ENCODE measurements around the gene ZNF488.

The ZNF488 gene

DNA sequence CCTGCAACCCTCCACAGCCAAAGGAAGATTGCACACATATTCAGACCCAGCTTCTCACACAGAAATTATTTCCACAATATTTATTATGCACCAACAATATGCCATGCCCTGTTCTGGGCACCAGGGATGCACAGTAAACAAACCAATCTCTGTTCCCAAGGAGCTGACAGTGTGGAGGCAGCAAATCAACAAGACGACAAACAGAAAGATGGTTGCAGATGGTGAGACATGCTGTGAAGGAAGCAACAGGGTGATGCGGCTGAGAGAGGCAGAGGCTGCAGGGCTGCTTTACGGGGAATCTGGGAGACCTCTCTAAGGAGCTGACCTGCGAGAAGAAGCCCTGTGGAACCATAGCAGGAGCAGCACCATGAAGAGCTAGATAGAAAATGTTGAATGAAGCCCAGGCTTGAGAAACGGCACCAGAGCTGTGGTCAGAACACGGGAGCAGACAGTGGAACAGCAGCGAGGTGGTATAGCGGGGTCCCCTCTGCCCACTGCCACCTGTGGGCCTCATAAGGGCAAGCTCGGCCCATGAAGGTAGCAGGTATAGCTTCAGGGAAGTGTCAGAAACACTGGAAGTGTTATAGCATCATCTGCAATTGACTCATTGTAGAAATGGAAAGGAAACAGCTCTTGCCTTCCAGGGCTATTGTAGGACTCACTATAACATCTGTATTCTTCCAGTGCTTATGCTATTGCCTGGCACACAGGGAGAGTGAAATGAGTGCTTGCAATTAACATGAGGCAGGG is 18.5 kb downstream of the ZNF488 start:
- no peak for DNase-seq

GRCh38 chr10:47364911-47365310 is 19.2 kb downstream of the ZNF488 start:
- no peak for DNase-seq

DNA sequence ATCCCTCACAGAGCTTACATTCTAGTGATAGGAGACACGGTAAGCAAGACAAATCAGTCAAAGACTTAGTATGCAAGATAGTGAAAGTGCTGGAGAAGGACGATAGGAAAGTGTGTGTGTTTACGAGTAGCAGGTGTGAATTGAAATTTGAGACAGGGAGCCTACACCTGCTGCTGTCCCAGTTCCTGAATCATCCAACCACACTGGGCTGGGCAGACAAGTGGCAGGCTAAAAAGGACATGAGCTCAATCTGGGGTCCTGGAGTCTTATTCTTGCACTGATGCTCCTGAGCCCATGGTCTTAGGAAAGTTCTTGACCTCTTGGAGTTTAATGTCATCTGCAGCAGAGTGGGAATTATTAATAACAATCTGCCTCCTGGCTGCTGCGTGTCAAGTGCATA is 19.7 kb downstream of the ZNF488 start:
- peak; percentile 34 for DNase-seq

GRCh38 chr10:47363781-47364180 is 20.3 kb downstream of the ZNF488 start:
- DNase-seq, result no peak

GRCh38 chr10:47362199-47362598 is 21.9 kb downstream of the ZNF488 start:
- DNase-seq, result no peak

GRCh38 chr10:47361293-47361692 is 22.8 kb downstream of the ZNF488 start:
- peak; percentile 35 for DNase-seq

DNA sequence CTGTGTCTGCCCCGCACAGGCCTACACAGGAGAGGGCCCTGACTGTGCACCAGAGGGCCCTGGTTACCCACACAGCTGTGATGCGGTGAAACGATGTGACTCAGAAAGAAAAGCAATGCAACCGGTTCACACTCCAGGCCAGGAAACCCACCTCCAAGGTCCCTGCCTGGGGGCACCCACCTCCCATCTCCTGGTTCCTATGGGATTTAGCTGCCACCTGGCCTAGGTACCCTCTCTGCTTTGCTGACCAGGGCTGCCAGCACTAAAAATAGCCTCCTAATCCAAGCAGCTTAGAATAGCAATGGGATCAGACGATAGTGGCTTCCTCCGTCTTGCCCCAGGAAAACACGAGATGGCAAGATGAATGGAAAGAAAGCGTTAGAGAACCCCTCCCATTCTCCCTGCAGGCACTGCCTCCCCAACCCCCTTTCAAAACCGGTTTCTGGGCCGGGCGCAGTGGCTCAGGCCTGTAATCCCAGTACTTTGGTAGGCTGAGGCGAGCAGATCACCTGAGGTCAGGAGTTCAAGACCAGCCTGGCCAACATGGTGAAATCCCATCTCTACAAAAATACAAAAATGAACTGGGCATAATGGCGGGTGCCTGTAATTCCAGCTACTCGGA is 23.6 kb downstream of the ZNF488 start:
- no peak for DNase-seq

- no peak for DNase-seq
These were observed 24.3 kb downstream of the ZNF488 start for GRCh38 chr10:47359626-47360418.

DNA sequence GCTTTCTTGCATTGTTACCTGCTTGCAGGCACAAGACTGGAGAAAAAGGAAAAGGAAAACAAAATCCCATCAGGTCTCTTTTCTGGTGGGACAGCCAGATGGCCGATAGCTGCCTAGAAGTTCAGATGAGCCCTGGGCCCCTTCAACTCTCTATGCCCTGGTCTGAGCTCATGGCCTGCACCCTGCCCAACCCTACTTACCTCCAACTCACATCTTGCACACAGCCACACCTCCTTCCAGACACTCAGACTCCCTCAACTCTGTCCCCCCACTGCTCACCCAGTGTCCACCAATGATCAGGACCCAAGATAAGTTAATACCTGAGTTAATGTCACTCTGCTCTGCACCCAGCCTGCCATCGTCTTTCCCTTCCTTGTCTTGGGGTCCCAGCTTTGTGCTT is 25.0 kb downstream of the ZNF488 start:
- no peak for DNase-seq

GRCh38 chr10:47358457-47358856 is 25.6 kb downstream of the ZNF488 start:
- DNase-seq, result no peak

- no peak for DNase-seq
These were observed 26.2 kb downstream of the ZNF488 start for GRCh38 chr10:47357911-47358310.

- no peak for DNase-seq
These were observed 26.9 kb downstream of the ZNF488 start for GRCh38 chr10:47357131-47357582.

DNA sequence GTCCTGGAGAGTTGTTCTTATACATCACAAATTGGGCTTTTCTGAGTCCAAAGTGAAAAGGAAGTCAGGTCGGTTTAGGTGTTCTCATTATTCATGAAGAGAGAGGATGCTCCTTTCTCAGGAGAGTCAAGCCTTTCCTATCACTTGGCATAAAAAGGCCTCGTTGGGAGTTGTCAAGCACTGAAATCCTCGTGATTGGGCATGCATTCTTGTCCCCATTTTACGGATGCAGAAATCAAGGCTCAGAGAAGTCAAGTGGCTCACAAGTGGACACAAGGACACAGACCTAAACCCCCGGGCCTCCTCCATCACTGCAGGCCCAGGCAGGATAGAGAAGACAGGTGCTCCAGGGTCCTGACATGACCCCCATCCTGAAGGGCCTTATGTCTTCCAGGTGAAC is 27.4 kb downstream of the ZNF488 start:
- no peak for DNase-seq

DNA sequence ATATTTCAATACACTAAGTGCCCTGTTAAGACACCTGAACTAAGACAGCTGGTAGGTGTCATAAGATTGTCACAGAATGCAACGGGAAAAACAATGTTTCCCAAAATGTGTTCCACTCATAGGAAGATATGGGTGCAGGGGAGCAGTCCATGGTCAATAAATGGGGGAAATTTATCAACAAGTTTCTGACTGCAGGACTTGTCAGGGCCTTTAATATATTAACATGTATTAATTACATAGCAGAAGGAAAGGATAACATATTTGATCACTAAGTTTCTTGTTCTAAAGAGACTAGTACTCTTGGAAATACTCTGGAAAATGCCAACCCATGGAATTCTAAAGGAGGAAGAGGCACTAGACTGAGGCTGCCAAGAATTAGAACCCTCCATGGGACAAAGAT is 29.2 kb downstream of the ZNF488 start:
- no peak for DNase-seq

- no peak for DNase-seq
These were observed 29.9 kb downstream of the ZNF488 start for GRCh38 chr10:47354165-47354564.

GRCh38 chr10:47353351-47353750 is 30.7 kb downstream of the ZNF488 start:
- DNase-seq, result no peak

GRCh38 chr10:47351899-47352815 is 31.9 kb downstream of the ZNF488 start:
- no peak for DNase-seq

DNA sequence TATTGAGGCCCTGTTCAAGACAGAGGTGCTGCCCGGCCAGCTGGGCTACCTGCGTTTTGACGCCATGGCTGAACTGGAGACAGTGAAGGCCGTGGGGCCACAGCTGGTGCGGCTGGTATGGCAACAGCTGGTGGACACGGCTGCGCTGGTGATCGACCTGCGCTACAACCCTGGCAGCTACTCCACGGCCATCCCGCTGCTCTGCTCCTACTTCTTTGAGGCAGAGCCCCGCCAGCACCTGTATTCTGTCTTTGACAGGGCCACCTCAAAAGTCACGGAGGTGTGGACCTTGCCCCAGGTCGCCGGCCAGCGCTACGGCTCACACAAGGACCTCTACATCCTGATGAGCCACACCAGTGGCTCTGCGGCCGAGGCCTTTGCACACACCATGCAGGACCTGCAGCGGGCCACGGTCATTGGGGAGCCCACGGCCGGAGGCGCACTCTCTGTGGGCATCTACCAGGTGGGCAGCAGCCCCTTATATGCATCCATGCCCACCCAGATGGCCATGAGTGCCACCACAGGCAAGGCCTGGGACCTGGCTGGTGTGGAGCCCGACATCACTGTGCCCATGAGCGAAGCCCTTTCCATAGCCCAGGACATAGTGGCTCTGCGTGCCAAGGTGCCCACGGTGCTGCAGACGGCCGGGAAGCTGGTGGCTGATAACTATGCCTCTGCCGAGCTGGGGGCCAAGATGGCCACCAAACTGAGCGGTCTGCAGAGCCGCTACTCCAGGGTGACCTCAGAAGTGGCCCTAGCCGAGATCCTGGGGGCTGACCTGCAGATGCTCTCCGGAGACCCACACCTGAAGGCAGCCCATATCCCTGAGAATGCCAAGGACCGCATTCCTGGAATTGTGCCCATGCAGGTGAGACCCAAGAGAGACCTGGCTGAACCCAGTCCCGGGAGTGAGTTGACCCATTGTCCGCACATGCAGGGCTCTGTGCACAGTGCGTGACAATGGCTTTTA is 33.1 kb downstream of the ZNF488 start:
- no peak for DNase-seq

DNA sequence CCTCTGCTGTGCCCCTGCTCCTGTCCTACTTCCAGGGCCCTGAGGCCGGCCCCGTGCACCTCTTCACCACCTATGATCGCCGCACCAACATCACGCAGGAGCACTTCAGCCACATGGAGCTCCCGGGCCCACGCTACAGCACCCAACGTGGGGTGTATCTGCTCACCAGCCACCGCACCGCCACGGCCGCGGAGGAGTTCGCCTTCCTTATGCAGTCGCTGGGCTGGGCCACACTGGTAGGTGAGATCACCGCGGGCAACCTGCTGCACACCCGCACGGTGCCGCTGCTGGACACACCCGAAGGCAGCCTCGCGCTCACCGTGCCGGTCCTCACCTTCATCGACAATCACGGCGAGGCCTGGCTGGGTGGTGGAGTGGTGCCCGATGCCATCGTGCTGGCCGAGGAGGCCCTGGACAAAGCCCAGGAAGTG is 34.1 kb downstream of the ZNF488 start:
- peak; percentile 15 for DNase-seq

DNA sequence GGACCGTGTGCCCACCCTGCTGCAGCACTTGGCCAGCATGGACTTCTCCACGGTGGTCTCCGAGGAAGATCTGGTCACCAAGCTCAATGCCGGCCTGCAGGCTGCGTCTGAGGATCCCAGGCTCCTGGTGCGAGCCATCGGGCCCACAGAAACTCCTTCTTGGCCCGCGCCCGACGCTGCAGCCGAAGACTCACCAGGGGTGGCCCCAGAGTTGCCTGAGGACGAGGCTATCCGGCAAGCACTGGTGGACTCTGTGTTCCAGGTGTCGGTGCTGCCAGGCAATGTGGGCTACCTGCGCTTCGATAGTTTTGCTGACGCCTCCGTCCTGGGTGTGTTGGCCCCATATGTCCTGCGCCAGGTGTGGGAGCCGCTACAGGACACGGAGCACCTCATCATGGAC is 34.6 kb downstream of the ZNF488 start:
- DNase-seq, result no peak

Data from RPMI8226 (cell line).